OCI-LY7 (cell line): ENCODE measurements around the gene CEBPB. TPM values are rescaled to one million over a fixed set of nuclear protein-coding genes. Genes with fewer than 3 reads are reported as not detected.

ENCODE experiments used
- BruUV-seq: library from RNA; stranded (reverse); fragments of 400-500 nt; replicated peaks from 2 replicates; lab custom pipeline; 2021; lab: Mats Ljungman, UMichigan
- CTCF ChIA-PET: fragments of 300-600 bp; sonication (Branson Sonifier 250); formaldehyde crosslinking; loops from one replicate; lab custom pipeline; 2022; ENCODE audit warnings: antibody characterized with exemption; ENCODE audit not compliant: unreplicated experiment; lab: Charles Lee
- POLR2A ChIA-PET: fragments of 300-600 bp; sonication (Branson Sonifier 250); formaldehyde crosslinking; loops from one replicate; lab custom pipeline; 2022; ENCODE audit warnings: antibody characterized with exemption; lab: Charles Lee
- DNase-seq: peaks from one replicate; pipeline ENCODE4 v3.0.0-alpha.2; 2015; ENCODE audit warnings: low spot score
- H2AFZ ChIP-seq: fragments of 200-600 bp; sonication (generic), shearing (Covaris generic); 2 replicates; pipeline ENCODE4 v1.6.1; 2014; ENCODE audit warnings: mild to moderate bottlenecking, antibody characterized with exemption, low read length, moderate library complexity
- H3K27ac ChIP-seq: fragments of 200-600 bp; sonication (generic); 2 replicates; pipeline ENCODE4 v1.5.1; 2014; ENCODE audit warnings: mixed run types, low read depth, mild to moderate bottlenecking, moderate library complexity, low read length, inconsistent platforms; ENCODE audit not compliant: poor library complexity, severe bottlenecking
- H3K36me3 ChIP-seq: fragments of 200-600 bp; sonication (generic); 2 replicates; pipeline ENCODE4 v1.6.1; 2014; ENCODE audit warnings: mild to moderate bottlenecking, antibody characterized with exemption, low read length, moderate library complexity, mixed read lengths; ENCODE audit not compliant: insufficient read depth
- H3K4me1 ChIP-seq: fragments of 200-600 bp; sonication (generic); 2 replicates; pipeline ENCODE4 v1.5.1; 2014; ENCODE audit warnings: mild to moderate bottlenecking, low read length; ENCODE audit not compliant: insufficient read depth, poor library complexity, severe bottlenecking
- H3K4me2 ChIP-seq: fragments of 200-600 bp; sonication (generic); 2 replicates; pipeline ENCODE4 v1.6.1; 2014; ENCODE audit warnings: mild to moderate bottlenecking, low read length
- H3K4me3 ChIP-seq: fragments of 200-600 bp; sonication (generic); 2 replicates; pipeline ENCODE4 v1.5.1; 2014; ENCODE audit warnings: mild to moderate bottlenecking, low read depth, low read length; ENCODE audit not compliant: poor library complexity, severe bottlenecking
- H3K79me2 ChIP-seq: fragments of 200-600 bp; sonication (generic); 2 replicates; pipeline ENCODE4 v1.6.1; 2016; ENCODE audit warnings: low read depth, mild to moderate bottlenecking, low read length, moderate library complexity, mixed read lengths; ENCODE audit not compliant: insufficient read depth
- H3K9me2 ChIP-seq: fragments of 200-600 bp; sonication (generic); 2 replicates; pipeline ENCODE4 v1.6.1; 2016; ENCODE audit warnings: mild to moderate bottlenecking, low read length, mixed read lengths; ENCODE audit not compliant: insufficient read depth
- H3K9me3 ChIP-seq: fragments of 200-600 bp; sonication (generic); 2 replicates; pipeline ENCODE4 v1.6.1; 2014; ENCODE audit warnings: mild to moderate bottlenecking, mixed run types, low read length, mixed read lengths
- H4K20me1 ChIP-seq: fragments of 200-600 bp; sonication (generic); 2 replicates; pipeline ENCODE4 v1.6.1; 2014; ENCODE audit warnings: mild to moderate bottlenecking, antibody characterized with exemption, low read length, moderate library complexity, mixed read lengths; ENCODE audit not compliant: insufficient read depth
- EZH2phosphoT487 ChIP-seq: fragments of 200-600 bp; sonication (generic); IDR thresholded peaks from 2 replicates; pipeline ENCODE4 v1.6.1; 2018; ENCODE audit warnings: low read depth, borderline replicate concordance, mild to moderate bottlenecking, mixed run types, antibody characterized with exemption, low read length, moderate library complexity, mixed read lengths
- intact Hi-C: fragments of 100-400 bp; cut with micrococcal nuclease; formaldehyde crosslinking; loops from one replicate; pipeline ENCODE4 v1.10.0; 2022; ENCODE audit not compliant: unreplicated experiment
- total RNA-seq, 2 experiments: library from RNA; depleted of rRNA in 1 of 2; stranded (reverse); fragments of >200 nt in 1 of 2; shearing (Covaris generic) in 1 of 2; gene quantifications; 2 replicates each; pipeline ENCODE4 v1.2.3, GENCODE V29; 2014 to 2022
- TF ChIP-seq, protein P1 (sequence below): fragments of 200-600 bp; sonication (generic); conservative IDR thresholded peaks from 2 replicates; pipeline ENCODE4 v1.5.1; 2014; ENCODE audit warnings: mild to moderate bottlenecking, antibody characterized with exemption, low read length, moderate library complexity, mixed read lengths

CEBPB gene
- total RNA-seq, 2 experiments from 2014 or later, result 47.6 to 48.4 TPM

DNA sequence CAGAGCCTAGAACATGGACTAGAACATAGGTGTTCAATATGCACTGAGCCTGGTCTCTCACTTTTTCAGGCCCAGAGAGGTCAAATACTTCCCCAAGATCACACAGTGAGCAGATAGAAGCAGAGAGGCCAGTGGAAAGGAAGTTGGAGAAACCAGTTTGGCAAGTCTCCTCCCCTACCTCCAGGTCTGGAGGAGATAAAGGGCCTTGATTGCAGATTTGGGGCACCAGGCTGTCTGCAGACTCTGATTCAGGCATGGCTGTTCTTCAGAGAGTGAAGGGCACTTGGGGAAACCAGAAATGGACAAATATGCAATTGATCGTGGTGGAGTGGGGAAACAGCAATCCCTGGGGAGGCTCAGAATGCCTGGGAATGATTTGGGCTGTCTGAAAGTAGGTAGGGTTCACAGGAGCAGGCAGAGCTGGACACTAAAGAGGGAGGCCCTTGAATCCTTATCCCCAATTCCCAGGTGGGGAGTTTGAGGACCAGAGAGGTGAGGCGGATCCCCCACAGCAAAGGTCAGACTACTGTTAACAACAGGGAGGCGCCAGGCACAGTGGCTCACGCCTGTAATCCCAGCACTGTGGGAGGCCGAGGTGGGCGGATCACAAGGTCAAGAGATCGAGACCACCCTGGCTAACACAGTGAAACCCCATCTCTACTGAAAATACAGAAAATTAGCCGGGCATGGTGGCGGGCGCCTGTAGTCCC lies 39.4 kb upstream of the CEBPB start:
- Histone ChIP-seq H3K9me2 (no peaks in the 10 kb centered on the region), H3K4me3 (no peak overlapping the region), H3K79me2 (peaks cover 11% of the 10 kb centered on the region; the same call in 1 of the 2 replicates), H3K27ac (no peak overlapping the region), H4K20me1 (no peaks in the 10 kb centered on the region), H3K4me1 (peaks cover 31% of the 10 kb centered on the region), H3K9me3 (no peaks in the 10 kb centered on the region), H2AFZ (no peak overlapping the region), H3K36me3 (peaks cover 7% of the 10 kb centered on the region; the same call in 1 of the 2 replicates), H3K4me2 (no peak overlapping the region)
- ChIA-PET CTCF (no interaction called here), POLR2A (no interaction called here)
- DNase-seq, result no peak
- BruUV-seq, result no TSS peak
- TF ChIP-seq, protein P1, sequence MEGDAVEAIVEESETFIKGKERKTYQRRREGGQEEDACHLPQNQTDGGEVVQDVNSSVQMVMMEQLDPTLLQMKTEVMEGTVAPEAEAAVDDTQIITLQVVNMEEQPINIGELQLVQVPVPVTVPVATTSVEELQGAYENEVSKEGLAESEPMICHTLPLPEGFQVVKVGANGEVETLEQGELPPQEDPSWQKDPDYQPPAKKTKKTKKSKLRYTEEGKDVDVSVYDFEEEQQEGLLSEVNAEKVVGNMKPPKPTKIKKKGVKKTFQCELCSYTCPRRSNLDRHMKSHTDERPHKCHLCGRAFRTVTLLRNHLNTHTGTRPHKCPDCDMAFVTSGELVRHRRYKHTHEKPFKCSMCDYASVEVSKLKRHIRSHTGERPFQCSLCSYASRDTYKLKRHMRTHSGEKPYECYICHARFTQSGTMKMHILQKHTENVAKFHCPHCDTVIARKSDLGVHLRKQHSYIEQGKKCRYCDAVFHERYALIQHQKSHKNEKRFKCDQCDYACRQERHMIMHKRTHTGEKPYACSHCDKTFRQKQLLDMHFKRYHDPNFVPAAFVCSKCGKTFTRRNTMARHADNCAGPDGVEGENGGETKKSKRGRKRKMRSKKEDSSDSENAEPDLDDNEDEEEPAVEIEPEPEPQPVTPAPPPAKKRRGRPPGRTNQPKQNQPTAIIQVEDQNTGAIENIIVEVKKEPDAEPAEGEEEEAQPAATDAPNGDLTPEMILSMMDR, result no peak
- TF ChIP-seq EZH2phosphoT487, result no peak
- intact Hi-C loops, result loop anchor here (5.0 kb wide), 1 partner anchor 214 kb away; the partner anchor contains the start of gene RNF114

DNA sequence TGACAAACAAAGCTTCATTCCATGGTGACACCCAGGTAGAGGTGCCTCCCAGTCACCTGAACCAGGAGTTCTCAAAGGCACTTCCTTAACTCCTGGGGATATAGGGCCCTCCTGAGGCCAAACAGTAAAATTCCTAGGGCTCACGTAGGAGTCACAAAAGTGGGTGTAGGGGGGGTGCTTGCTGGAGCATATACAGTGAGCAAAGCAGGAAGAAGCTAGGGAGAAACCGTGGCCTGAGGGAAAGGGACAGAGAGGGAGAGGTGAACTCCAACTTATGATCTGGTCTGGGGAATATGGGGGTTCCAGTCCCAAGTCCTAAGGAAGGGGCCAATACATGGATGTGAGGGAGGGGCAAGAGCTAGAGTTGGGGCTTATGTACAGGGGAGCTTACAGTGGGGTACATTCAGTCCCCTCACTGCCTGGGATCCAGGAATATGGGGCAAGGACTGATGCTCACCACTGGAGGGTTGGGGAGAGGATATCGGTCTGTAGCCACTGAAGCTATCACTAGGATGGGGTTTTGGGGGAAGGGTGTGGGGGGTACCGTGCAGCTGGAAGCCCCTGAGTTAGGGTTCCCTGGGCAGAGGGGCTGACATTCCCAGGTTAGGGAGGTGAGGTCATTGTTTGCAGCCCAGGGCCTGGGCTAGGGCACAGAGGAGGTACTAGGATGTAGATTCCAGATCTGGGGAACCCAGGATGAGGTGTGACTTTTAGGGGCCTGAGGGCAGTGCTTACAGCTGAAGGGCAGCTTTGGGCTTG lies 38.1 kb upstream of the CEBPB start:
- Histone ChIP-seq H4K20me1 (no peaks in the 10 kb centered on the region), H3K79me2 (peaks cover 11% of the 10 kb centered on the region; the same call in 1 of the 2 replicates), H2AFZ (no peak overlapping the region; the same call in 1 of the 2 replicates), H3K9me3 (no peaks in the 10 kb centered on the region), H3K9me2 (no peaks in the 10 kb centered on the region), H3K36me3 (peaks cover 7% of the 10 kb centered on the region; the same call in 1 of the 2 replicates), H3K4me3 (peak overlapping the region; percentile 96), H3K27ac (no peak overlapping the region), H3K4me2 (peak overlapping the region; percentile 95), H3K4me1 (peaks cover 20% of the 10 kb centered on the region)
- ChIA-PET POLR2A (interaction anchor here (0.5 to 2.9 kb wide), 6 partner anchors 25 to 587 kb away, joined by 3 to 32 read pairs (median 6); partner anchors contain the start of gene UBE2V1), CTCF (interaction anchor here (0.9 to 1.3 kb wide), 5 partner anchors 11 to 42 kb away, joined by 3 to 6 read pairs (median 3); no protein-coding TSS in a partner anchor)
- no peak for TF ChIP-seq EZH2phosphoT487
- TF ChIP-seq, protein P1, result peak; percentile 30; the same call in 1 of the 2 replicates
- intact Hi-C loops, result loop anchor here (5.0 kb wide), 1 partner anchor 215 kb away; the partner anchor contains the start of gene RNF114
- BruUV-seq, result TSS peak; percentile 70
- DNase-seq, result no peak
